HG02884 (cell line): ENCODE data around the gene MACF1.
"Not testable (repeated sequence)": the region's sequence is repeated elsewhere in the genome, so short reads cannot be mapped to it uniquely, and the experiment has no call there.

ENCODE experiments used
- ATAC-seq: cut with Tn5 transposase; IDR thresholded peaks from one replicate; pipeline ENCODE4 v1.9.1; 2021; ENCODE audit warnings: mild to moderate bottlenecking, moderate library complexity; ENCODE audit not compliant: unreplicated experiment

The MACF1 gene, protein sequence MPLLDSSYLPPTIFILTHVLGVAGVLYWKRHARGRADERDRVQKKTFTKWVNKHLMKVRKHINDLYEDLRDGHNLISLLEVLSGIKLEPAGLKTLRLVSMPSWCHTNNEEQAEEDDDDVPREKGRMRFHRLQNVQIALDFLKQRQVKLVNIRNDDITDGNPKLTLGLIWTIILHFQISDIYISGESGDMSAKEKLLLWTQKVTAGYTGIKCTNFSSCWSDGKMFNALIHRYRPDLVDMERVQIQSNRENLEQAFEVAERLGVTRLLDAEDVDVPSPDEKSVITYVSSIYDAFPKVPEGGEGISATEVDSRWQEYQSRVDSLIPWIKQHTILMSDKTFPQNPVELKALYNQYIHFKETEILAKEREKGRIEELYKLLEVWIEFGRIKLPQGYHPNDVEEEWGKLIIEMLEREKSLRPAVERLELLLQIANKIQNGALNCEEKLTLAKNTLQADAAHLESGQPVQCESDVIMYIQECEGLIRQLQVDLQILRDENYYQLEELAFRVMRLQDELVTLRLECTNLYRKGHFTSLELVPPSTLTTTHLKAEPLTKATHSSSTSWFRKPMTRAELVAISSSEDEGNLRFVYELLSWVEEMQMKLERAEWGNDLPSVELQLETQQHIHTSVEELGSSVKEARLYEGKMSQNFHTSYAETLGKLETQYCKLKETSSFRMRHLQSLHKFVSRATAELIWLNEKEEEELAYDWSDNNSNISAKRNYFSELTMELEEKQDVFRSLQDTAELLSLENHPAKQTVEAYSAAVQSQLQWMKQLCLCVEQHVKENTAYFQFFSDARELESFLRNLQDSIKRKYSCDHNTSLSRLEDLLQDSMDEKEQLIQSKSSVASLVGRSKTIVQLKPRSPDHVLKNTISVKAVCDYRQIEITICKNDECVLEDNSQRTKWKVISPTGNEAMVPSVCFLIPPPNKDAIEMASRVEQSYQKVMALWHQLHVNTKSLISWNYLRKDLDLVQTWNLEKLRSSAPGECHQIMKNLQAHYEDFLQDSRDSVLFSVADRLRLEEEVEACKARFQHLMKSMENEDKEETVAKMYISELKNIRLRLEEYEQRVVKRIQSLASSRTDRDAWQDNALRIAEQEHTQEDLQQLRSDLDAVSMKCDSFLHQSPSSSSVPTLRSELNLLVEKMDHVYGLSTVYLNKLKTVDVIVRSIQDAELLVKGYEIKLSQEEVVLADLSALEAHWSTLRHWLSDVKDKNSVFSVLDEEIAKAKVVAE (N-terminal part only)

DNA sequence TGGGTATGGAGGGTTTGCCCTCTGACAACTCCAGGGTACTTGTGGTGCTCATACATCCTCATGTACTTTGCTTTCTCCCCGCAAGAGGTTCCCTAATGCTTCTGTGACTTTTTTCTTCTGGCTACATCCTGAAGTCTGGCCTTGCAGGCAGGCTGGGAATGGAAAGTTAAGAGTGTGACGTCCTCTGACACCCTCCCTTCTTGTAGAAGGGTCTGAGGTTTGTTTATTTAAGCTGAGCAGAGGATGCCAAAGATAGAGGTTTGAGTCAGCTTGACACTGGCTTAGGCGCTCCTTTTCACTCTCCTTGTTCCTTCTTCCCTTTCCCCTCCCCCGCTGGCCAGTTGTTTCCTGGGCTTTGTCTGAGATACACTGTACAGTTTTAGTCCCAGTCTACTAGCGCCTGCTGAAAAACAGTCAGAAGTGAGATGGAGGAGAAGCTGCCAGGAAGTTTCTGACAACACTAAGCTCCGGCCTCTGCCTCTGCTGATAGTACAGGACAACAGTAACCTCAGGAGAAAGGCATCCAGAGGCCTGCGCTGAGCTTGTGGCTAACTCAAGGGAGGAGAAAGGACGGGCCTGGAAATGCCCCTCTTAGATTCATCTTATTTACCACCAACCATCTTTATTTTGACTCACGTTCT lies at the start of gene MACF1:
Gene MACF1 (plus strand): TSS at position 255 of the 641 bp plus-strand sequence. CDS start 328 bp downstream, at position 583.
- ATAC-seq, result no peak

DNA sequence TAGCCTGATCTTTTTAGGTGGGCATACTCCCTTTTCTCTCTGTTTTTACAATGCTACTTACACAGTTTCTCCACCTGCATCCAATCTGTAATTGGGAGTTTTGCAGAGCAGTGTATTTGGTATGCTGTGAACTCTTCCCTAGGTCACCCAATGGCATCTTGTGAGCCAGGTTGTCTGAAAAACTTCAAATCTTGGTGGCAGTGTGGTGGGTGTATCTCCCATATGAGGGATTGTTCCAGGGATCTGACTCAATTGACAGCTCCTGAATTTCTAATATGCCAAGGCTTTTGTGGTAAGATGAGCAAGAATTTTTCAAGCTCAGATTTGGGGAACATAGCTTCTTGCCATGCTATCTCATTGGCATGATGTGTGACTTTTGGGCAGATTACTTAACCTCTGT lies 47.2 kb upstream of the MACF1 start:
- no peak for ATAC-seq

DNA sequence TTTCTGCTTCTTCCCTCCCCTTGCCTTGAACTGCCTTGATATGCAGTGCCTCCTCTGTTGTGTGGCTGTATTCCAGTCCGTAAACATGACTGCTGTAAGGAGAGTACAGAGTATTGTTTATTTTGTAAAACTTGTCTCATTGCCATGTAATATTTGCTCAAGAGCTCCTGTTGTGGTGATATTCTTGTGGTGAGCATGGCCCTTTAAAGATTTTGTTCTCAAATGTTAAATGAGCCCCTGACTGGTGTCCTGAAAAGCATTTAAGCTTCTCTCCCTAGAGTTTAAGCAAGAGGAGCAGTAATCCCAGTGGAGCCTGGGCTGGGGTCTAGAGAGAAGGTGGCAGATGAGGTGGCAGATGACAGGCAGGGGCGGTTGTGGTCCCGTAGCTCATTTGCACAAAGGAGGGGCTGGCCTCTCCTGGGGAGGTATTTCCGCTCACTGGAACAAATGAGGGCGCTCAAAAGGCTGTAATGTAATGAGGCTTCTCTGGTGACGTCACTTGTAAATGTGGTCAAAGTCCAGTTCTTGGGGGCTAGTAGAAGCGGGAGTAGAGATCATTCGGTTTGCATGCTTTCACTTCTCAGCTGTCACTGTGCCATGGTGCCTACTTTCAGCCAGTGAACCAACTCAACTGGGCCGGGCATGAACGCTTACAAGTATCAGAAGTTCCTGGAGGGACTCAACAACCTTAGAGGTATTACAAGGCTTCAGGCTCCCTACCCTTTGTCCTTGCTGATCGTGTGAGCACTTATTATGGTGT lies 46.0 kb upstream of the MACF1 start:
- ATAC-seq, result no peak

DNA sequence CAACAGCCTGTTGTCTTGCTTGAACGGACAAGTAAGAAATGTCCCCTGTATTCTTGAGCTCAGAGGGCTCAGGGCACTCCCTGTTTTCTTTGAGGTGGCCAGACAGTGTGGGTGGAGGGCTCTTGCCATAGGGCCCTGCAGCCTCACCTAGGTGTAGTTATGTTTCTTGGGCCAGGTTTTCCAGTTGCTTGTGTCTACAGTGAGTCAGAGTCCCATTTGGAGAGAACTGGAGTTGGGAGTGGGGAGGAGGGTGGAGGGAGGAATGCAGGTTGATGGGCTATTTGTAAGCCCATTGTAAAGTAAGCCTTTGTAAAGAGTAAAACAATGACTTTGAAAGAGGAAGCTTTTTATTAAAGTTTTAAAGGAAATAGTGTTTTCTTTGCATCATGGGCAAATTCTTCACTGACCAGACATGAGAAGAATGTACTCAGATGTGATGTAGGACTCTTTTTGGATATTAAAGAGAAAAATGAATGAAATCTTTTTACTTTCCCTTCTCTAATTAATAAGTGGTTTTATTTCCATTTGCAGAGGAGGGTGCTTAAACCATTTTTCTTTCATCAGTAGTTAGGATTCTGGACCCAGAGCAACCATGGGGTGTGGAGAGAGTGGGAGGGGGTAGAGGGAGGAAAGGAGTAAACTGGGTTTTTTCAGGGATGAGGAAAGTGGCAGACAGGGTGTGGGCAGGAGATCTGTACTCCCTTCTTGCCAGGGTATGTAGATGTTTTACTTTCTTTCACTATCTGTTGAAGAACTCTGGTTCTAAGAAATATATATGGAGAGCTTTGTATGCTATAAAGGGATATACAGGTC lies 45.1 kb upstream of the MACF1 start:
- no peak for ATAC-seq

DNA sequence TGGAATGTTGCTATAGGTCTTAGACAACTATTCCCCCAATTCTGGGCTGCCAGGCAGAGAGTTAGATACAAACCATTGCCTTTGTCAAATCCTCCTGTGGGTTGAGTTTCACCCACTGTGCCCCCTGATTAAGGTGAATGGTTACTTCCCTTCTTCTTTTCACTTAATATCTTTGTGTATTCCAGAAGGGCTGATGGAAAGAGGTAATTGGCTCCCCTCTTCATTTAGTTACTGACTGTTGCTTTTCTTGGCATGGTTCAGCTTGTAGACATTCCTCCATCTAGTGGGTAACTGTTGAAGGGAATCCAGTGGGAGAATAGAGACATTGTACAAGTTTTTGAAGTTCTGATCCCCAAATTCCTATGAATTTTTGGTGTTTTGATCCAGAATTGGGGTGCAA lies 43.8 kb upstream of the MACF1 start:
- ATAC-seq, result no peak

DNA sequence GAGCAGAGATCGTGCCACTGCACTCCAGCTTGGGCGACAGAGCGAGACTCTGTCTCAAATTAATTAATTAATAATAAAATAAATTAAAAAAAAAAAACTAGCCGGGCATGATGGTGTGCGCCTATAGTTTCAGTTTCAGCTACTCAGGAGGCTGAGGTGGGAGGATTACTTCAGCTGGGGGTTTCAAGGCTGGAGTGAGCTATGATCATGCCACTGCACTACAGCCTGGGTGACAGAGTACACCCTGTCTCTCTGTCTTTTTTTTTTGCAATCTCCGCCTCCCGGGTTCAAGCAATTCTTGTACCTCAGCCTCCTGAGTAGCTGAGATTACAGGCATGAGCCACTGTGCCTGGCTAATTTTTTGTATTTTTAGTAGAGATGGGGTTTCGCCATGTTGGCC lies 42.7 kb upstream of the MACF1 start:
- ATAC-seq, result not testable (repeated sequence)

DNA sequence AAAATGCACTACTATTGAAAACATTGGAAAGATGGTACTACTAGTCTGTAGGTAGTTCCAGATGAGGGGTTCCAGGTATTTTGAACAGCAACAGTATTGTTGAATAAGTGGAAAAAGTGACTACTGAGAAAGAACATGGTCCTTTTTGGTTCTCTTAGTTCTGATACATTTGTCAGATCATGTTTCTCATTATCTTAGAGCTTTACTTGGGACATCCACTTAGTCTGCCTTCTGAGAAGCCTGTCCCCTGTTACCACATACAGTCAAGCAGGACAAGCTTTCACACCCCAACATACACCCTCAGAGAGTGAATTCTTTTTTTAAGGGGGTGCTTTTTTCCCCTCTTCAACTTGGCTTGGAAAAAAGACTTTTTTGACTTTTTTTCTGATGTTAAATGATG lies 41.0 kb upstream of the MACF1 start:
- ATAC-seq, result no peak

DNA sequence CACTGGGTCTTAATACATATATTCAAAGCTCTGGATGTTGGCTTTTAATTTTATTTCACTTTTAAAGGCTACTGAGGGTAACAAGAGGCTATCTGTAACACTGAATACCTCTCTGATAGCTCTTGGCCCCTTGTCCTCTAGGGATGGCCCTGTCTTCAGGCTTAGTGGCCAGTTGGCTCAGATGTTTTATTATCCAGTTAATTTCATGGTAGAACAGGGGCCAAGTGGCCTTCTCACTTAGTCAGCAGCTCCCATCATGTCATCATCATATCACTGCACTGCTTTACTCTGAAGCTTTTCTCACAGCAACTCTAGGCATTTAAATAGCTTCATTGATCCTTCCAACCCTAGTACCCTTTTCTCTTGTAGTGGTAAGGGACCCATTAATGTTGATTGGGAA lies 40.2 kb upstream of the MACF1 start:
- no peak for ATAC-seq

DNA sequence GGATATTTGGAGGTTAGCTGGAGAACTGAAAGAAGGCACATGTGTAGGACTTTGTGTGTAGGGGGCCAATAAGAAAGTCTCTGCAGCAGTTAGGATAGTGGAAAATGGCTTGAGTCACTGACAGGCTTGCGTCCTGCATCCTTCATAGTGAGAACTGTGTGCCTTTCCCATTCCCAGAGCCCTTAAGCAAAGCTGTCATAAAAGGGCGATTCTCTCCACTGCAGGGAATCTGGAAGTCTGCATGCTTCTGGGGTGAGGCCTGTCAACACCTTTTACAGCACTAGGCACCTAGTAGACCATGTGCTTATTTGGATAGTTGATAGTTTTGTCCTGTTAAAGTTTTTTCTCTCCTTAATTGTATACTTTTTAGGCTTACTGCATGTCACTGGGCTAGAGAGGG lies 39.4 kb upstream of the MACF1 start:
- ATAC-seq, result no peak

DNA sequence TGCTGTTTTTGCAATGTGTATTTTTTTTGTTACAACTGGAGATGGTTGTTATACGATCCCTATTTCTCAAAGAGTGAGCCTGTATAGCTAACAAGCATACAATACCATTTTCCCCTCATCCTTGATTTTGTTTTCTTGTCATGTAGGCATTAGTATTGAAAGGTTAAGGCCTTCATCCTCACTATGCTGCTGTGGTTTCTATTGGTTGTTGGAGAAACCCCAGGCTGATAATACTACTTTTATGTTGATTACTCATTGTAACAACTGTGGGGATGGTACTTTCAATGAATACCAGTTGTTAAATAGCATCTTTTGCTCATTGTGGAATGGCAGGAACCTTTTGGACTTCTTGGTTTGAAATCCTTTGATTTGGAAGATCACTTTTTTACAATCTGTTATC lies 39.0 kb upstream of the MACF1 start:
- ATAC-seq, result no peak

DNA sequence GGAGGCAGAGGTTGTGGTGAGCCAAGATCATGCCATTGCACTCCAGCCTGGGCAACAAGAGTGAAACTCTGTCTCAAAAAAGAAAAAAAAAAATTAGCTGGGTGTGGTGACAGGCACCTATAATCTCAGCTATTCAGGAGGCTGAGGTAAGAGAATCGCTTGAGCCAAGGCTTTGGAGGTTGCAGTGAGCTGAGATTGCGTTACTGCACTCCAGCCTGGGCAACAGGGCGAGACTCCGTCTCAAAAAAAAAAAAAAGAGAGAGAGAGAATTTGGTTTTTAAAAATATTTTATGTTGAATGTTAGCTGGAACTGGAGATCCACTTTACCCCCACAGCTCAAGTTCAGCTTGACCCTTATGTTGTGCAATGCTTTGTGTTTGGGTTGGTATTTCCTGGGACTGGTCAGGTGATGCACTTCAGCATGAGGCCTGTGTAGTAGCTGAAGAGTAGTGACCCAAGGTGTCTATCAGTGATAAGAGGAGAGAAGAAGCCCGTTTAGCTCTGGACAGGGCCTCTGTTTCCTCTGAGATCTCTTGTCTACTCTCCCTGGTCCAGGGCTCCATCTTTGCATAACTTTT lies 36.8 kb upstream of the MACF1 start:
- no peak for ATAC-seq

DNA sequence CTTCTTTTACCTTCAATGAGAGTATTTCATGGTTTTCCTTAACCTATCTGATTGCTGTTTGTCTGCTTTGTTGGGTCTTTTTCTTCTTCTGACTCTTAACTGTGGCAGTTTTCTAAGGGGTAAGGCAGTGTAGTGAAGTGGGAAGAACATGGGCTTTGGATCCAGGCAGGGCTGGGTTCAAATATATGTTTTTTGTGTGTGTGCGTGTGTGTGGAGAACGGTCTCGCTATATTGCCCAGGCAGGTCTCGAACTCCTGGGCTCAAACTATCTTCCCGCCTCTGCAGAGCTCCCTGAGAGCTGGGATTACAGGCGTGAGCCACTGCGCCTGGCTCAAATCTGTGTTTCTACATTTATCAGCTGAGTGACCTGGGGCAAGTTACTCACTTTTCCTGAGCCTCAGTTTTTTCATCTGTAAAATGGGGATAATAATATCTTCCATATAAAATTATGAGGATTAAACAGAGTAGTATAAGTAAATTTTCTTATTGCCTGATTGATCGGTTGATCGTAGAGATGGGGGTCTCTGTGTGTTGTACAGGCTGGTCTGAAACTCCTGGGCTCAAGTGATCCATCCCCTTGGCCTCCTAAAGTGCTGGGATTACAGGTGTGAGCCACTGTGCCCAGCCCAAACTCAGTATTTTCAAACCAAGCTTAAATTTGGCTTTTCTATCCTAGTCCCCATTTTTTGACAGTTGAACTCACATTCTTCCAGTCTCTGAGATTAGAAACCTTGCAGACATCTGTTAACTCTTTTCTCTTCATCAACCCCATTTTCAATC lies 36.0 kb upstream of the MACF1 start:
- ATAC-seq, result no peak

DNA sequence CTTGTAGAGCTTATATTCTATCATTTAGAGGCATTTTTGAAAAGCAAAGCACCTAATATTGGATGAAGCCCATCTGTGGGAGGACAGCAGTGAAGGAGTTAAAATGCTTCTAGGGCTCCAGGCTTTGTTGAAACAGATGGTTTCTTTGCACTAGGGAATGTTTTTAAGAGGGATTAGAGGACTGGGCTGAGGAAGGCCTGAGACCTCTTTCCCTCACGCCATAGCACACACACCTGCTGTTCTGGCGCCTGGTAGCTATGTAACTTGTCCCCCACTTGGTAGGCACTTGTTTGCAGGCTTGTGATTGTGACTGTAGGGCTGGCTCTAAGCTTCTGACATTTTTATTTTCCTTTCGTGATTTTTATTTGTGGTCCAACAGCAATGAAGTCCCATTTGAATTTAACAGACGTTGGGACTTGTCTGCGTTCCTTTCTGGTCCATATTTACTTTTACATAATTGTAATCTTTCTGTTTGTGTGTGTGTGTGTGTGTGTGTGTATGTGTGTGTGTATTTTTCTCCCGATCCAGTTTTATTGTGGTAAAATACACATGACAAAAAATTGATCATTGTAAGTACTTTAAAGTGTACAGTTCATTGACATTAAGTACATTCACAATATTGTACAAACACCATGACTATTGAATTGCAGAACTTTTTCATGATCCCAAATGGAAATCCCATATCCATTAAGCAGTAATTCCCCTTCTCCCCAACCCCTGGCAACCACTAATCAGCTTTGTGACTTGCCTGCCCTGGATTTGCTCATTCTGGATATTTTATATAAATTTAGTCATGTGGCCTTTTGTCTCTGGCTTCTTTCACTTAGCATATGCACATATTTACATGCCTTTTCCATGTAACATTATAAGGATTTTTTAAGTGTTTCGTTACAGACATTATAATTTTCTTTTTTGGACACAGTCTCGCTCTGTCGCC lies 33.5 kb upstream of the MACF1 start:
- ATAC-seq, result no peak

DNA sequence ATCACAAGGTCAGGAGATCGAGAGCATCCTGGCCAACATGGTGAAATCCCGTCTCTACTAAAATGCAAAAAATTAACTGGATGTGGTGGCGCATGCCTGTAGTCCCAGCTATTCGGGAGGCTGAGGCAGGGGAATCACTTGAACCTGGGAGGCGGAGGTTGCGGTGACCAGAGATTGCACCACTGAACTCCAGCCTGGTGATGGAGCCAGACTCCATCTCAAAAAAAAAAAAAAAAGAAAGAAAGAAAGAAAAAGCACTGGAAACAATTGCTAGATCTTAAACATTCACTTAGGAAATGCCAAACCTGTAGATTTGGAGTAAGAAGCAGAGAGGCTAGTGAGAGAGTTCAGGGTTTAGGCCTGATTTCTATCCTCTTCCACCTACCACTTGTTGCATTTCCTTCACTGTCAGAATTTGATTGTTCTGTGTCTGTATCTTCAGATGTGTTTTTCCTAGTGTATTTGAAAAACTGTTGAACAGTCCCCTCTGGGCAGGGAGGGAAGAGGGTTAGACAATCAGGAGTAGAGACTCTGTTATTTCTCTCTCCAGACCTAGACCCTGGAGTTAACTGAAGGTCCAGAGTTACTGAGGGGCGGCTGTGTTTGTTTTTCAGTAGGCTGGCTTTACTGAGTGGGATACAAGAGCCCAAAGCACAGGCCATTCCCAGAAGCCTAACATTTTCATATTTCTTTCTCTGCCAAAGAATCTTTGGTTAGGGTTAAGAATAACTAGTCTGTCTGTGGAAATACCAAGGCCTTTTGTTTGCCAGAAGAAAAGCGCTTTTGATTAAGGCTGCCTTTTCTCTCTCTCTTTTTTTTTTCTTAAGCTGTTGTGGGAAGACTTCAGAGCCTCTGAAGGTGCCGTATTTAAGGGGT lies 31.1 kb upstream of the MACF1 start:
- ATAC-seq, result no peak

DNA sequence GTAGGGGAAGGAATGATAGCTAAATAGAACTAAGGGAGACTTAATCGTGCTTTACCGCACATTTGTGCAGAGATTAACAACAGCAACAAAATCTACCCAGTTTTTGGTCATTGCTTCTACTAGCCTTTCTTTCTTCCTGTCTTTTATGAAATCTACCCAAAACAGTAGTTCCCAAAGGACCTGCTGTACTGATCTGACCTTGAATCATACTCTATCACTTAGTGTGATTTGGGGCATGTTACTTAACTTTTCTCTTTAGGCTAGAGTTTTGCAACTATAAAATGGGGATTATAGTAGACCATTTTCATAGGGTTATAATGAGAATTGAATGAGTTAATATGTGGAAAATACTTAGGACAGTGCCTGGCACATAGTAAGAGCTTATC lies 30.5 kb upstream of the MACF1 start:
- ATAC-seq, result no peak
